Upper lobe of left lung (tissue), 6 donors: ENCODE measurements around the gene AKAP12. TPM values are rescaled to one million over a fixed set of nuclear protein-coding genes. Genes with fewer than 3 reads are reported as not detected.

Experiments
- ATAC-seq, 2 donors: fragments of 200-7000 bp; cut with Tn5 transposase; one replicate each; pipeline ENCODE4 v1.9.1; 2022; ENCODE audit warnings: mild to moderate bottlenecking in 2 of 2, moderate library complexity in 2 of 2; ENCODE audit not compliant: low FRiP score in 2 of 2
- DNase-seq, 2 donors: peaks; one replicate each; pipeline ENCODE4 v3.0.0-alpha.2; 2019 to 2020
- H3K27ac ChIP-seq, 4 donors: fragments of 200-600 bp; sonication (generic); one replicate each; pipeline ENCODE4 v1.5.1; 2016 to 2019
- H3K27me3 ChIP-seq, 4 donors: fragments of 200-600 bp; sonication (generic); one replicate each; pipeline ENCODE4 v1.5.1; 2017 to 2019
- H3K36me3 ChIP-seq, 4 donors: fragments of 200-600 bp; sonication (generic); one replicate each; pipeline ENCODE4 v1.5.1; 2016 to 2019
- H3K4me1 ChIP-seq, 4 donors: fragments of 200-600 bp; sonication (generic); one replicate each; pipeline ENCODE4 v1.5.1; 2018 to 2019
- H3K4me3 ChIP-seq, 4 donors: fragments of 200-600 bp; sonication (generic); one replicate each; pipeline ENCODE4 v1.5.1; 2017 to 2019; ENCODE audit warnings: mild to moderate bottlenecking in 2 of 4, moderate library complexity in 1 of 4
- H3K9me3 ChIP-seq, 4 donors: fragments of 200-600 bp; sonication (generic); one replicate each; pipeline ENCODE4 v1.5.1; 2018 to 2019
- CTCF ChIP-seq, 6 experiments: fragments of 450-650 bp in 4 of 6; fragments of 200-600 bp in 2 of 6; sonication (generic) in 2 of 6; IDR thresholded peaks; one replicate each; pipeline ENCODE4 v1.5.1; 2016 to 2019; ENCODE audit warnings: antibody characterized with exemption in 6 of 6
- EP300 ChIP-seq, 4 donors: sonication (generic); formaldehyde crosslinking; IDR thresholded peaks; one replicate each; pipeline ENCODE4 v1.5.1; 2017; ENCODE audit warnings: antibody characterized with exemption in 4 of 4, control low read depth in 2 of 4
- POLR2A ChIP-seq, 4 donors: fragments of 450-650 bp; IDR thresholded peaks; one replicate each; pipeline ENCODE4 v1.5.1; 2016 to 2017; ENCODE audit warnings: antibody characterized with exemption in 4 of 4, mild to moderate bottlenecking in 2 of 4
- POLR2AphosphoS5 ChIP-seq, 2 donors: sonication (generic); formaldehyde crosslinking; IDR thresholded peaks; one replicate each; pipeline ENCODE4 v1.5.1; 2017; ENCODE audit warnings: antibody characterized with exemption in 2 of 2
- WGBS, 2 donors: methylation state at CpG; one replicate each; pipeline ENCODE4 v1.1.5; 2017 to 2018; 5-methylcytosine and 5-hydroxymethylcytosine counted together
- total RNA-seq, 6 donors: library from RNA; depleted of rRNA in 4 of 6; stranded (reverse); fragments of >200 nt in 4 of 6; gene quantifications; one replicate each; pipeline versions ENCODE4 v1.1.0 to v1.2.1, GENCODE V29; 2016 to 2021
- donor health status: DM: no; HTN: no; CAD: no; lungs with moderate emphysema.
- donor health status: DM: no; HTN: yes; CAD: no; lungs with severe emphysema.

AKAP12 gene
- total RNA-seq, 6 donors from 2014 or later = 17.7 to 67.7 (median 37.7) TPM

GRCh38 chr6:151216804-151217203, 23.0 kb upstream of the AKAP12 start:
- TF ChIP-seq EP300 (IDR thresholded peaks at IDR 0.05) = no peak
- no peak for TF ChIP-seq CTCF (IDR thresholded peaks at IDR 0.05)
- TF ChIP-seq POLR2A (IDR thresholded peaks at IDR 0.05) = no peak
- no peak for TF ChIP-seq POLR2AphosphoS5 (IDR thresholded peaks at IDR 0.05)
- Histone ChIP-seq H3K9me3 (no peaks in the 10 kb centered on the region), H3K27ac (no peak overlapping the region), H3K4me1 (no peaks in the 10 kb centered on the region), H3K36me3 (no peaks in the 10 kb centered on the region), H3K4me3 (no peak overlapping the region), H3K27me3 (no peaks in the 10 kb centered on the region)
- no peak for ATAC-seq
- no peak for DNase-seq
- 86 to 89% methylated on average over 6 of the region's 6 CpGs for WGBS, 2 donors

- no peaks in the 10 kb centered on the region for H3K36me3 ChIP-seq
- 87 to 95% methylated on average over 3 of the region's 3 CpGs for WGBS, 2 donors
- no peaks in the 10 kb centered on the region for H3K4me1 ChIP-seq
- H3K27ac ChIP-seq = no peak overlapping the region
- no peak overlapping the region for H3K4me3 ChIP-seq
- ATAC-seq (peak in 1 of 2 donors; percentile 50), DNase-seq (no peak)
- no peaks in the 10 kb centered on the region for H3K9me3 ChIP-seq
- TF ChIP-seq CTCF (IDR thresholded peaks at IDR 0.05) (no peak), POLR2A (IDR thresholded peaks at IDR 0.05) (no peak), EP300 (IDR thresholded peaks at IDR 0.05) (no peak), POLR2AphosphoS5 (IDR thresholded peaks at IDR 0.05) (no peak)
- no peaks in the 10 kb centered on the region for H3K27me3 ChIP-seq
Measured at GRCh38 chr6:151219192-151219591, 20.6 kb upstream of the AKAP12 start.

GRCh38 chr6:151224076-151224475, 15.7 kb upstream of the AKAP12 start:
- H3K27ac ChIP-seq = no peak overlapping the region
- DNase-seq (no peak), ATAC-seq (no peak)
- no peaks in the 10 kb centered on the region for H3K4me1 ChIP-seq
- no peaks in the 10 kb centered on the region for H3K36me3 ChIP-seq
- no peaks in the 10 kb centered on the region for H3K9me3 ChIP-seq
- H3K27me3 ChIP-seq = no peaks in the 10 kb centered on the region
- TF ChIP-seq CTCF (IDR thresholded peaks at IDR 0.05) (no peak), EP300 (IDR thresholded peaks at IDR 0.05) (no peak), POLR2AphosphoS5 (IDR thresholded peaks at IDR 0.05) (no peak), POLR2A (IDR thresholded peaks at IDR 0.05) (no peak)
- H3K4me3 ChIP-seq = no peak overlapping the region

- ATAC-seq = no peak
- H3K27me3 ChIP-seq = no peaks in the 10 kb centered on the region
- TF ChIP-seq EP300 (IDR thresholded peaks at IDR 0.05) = no peak
- no peak for TF ChIP-seq POLR2A (IDR thresholded peaks at IDR 0.05)
- TF ChIP-seq CTCF (IDR thresholded peaks at IDR 0.05) = no peak
- TF ChIP-seq POLR2AphosphoS5 (IDR thresholded peaks at IDR 0.05) = no peak
- 90 to 97% methylated on average over 11 of the region's 11 CpGs for WGBS, 2 donors
- no peaks in the 10 kb centered on the region for H3K9me3 ChIP-seq
- H3K36me3 ChIP-seq = no peaks in the 10 kb centered on the region
- no peak for DNase-seq
- no peaks in the 10 kb centered on the region for H3K4me1 ChIP-seq
- no peak overlapping the region for H3K4me3 ChIP-seq
- H3K27ac ChIP-seq = no peak overlapping the region
Measured at GRCh38 chr6:151225919-151226318, 13.8 kb upstream of the AKAP12 start.

GRCh38 chr6:151228788-151229400, 10.9 kb upstream of the AKAP12 start:
- WGBS, 2 donors = 89 to 91% methylated on average over 3 of the region's 3 CpGs
- Histone ChIP-seq H3K9me3 (no peaks in the 10 kb centered on the region), H3K4me1 (no peaks in the 10 kb centered on the region), H3K36me3 (no peaks in the 10 kb centered on the region), H3K27me3 (no peaks in the 10 kb centered on the region), H3K27ac (no peak overlapping the region), H3K4me3 (no peak overlapping the region)
- ATAC-seq (no peak), DNase-seq (no peak)
- TF ChIP-seq EP300 (IDR thresholded peaks at IDR 0.05) (no peak), CTCF (IDR thresholded peaks at IDR 0.05) (no peak)
